HuH-7.5 (cell line): ENCODE data around the gene MRPL55.
"Not testable (repeated sequence)": the region's sequence is repeated elsewhere in the genome, so short reads cannot be mapped to it uniquely, and the experiment has no call there.

Source experiments
- DNase-seq: peaks from one replicate; pipeline ENCODE4 v3.0.0; 2011; ENCODE audit warnings: low spot score

The MRPL55 gene

DNA sequence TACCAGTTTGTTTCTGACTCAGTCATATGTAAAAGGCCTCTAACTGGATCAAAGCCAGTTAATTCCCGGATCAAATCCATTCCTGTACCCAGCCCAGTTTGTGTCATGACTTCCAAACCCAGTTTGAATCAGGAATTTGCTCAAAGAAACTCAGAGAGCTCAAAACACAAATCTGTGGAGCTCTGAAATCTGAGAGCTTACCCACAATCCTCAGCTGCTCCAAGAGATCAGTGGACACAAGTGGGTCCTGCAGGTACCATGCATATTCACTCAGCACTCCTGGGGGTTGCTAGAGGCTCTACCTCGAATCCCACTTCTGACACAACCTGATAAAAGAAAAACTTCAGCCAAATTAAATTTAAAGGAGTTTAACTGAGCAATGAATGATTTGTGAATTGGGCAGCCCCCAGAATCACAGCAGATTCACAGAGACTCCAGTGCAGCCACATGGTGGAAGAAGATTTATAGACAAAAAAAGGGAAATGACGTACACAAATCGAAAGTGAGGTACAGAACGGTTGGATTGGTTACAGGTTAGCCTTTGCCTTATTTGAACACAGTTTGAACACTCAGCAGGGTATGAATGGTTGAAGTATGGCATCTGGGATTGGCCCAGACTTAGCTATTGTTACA is 11.9 kb upstream of the MRPL55 start:
- DNase-seq = no peak

DNA sequence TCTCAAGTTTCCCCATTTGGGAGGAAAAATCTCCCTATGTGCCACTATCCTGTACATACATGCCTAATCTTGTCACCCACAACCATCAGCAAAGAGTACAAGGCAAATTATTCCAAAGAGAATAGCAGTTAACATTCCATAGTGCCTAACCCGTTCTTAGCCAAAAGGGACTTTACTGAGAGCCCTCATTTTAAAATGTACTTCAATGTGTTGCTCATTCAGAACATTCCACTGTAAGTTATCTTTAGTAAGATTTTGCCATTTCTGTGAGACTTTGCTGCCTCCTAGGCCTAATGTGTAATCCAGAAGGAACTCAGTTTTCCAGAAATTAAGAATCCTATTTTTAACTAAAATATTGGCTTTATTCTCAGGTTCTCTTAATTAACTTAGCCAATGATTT is 11.3 kb upstream of the MRPL55 start:
- DNase-seq = no peak

DNA sequence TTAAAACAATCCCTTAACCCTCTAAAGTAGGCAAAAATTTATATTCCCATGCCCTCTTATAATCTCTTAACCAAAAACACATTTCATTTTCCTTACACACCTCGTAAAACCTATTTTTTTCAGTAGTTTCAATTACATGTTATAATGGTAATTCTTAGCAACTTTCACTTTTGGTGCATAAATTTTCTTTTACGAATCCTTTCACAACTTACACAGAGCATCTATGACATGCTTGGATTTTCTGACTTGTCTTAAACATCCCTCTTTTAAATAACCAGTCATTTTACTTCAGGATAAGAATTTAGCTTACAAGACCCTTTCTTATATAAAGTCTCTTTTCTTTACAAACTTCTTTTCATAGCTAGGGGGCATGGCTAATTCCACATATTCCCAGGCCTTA is 8.9 kb upstream of the MRPL55 start:
- no peak for DNase-seq

DNA sequence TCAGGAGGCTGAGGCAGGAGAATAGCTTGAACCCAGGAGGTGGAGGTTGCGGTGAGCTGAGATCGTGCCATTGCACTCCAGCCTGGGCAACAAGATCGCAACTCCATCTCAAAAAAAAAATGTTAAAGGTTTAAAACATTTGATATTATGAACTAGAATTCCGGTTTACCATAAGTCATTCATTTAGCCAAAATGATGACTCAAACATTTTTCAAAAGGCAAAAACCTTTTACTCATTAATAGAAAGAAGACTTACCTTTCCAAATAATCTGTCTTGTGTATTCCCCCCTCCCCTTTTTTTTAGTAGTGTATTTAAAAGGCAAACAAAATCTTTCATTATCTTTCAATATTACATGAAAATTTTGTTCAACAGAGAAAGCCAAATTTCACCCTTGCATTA is 8.2 kb upstream of the MRPL55 start:
- DNase-seq = no peak

DNA sequence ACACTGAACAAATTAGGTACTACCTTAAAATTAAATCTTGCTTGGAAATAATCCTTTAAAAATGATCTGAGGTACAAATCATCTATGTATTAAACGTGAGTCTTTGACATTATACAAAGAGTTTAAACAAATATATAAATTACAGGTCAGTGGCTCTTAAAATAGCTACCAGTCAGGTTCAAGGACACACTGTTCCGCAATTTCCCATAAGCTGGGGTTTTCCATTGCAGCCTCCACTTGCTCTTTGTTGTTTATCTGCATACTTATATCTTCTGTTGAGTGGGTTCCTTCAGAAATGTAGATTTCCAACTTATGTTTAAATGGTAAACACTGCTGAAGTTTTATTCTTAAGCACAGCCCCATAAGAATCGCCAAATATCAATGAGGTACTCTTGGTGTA is 5.7 kb upstream of the MRPL55 start:
- no peak for DNase-seq

DNA sequence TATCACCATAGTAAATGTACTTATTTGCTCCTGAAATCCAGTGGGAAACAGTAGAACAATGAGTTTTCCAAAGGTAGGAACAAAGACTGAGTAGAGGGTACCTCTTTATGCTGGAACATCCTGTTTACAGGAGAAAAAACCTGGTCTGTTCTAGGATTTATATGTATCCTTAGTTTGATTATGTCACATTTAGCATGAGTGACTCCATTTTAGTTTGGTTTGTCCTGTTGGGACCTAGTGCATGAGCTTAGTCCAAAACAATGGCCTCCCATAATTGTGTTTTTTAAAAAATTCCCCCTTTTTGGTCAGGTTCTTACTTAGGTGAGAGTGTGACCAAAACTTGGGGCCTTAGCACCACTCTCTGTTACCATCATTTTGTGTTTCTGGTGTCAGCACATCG is 3.5 kb upstream of the MRPL55 start:
- DNase-seq = no peak

DNA sequence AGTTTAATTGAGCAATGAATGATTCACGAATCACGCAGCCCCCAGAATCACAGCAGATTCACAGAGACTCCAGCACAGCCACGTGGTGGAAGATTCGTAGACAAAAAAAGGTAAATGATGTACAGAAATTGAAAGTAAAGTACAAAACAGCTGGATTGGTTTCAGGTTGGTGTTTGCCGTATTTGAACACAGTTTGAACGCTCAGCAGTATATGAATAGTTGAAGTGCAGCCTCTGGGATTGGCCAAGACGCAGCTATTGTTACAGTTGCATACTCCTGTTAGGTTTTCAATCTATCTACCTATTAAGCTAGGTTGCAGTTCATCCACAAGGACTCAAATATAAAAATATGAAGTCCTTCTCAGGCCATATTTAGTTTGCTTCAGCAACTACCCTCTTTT is 3.1 kb upstream of the MRPL55 start:
- no peak for DNase-seq

GRCh38 chr1:228111315-228111714 is 2.2 kb upstream of the MRPL55 start:
- not testable (repeated sequence) for DNase-seq

GRCh38 chr1:228110556-228110955 is 1.5 kb upstream of the MRPL55 start:
- DNase-seq = no peak

- DNase-seq = peak; percentile 19
These were observed 926 bp upstream of the MRPL55 start for GRCh38 chr1:228109962-228110488.

GRCh38 chr1:228108742-228109072 is 392 bp downstream of the MRPL55 start:
- DNase-seq = no peak

GRCh38 chr1:228108055-228108690 is 926 bp downstream of the MRPL55 start:
- DNase-seq = no peak

DNA sequence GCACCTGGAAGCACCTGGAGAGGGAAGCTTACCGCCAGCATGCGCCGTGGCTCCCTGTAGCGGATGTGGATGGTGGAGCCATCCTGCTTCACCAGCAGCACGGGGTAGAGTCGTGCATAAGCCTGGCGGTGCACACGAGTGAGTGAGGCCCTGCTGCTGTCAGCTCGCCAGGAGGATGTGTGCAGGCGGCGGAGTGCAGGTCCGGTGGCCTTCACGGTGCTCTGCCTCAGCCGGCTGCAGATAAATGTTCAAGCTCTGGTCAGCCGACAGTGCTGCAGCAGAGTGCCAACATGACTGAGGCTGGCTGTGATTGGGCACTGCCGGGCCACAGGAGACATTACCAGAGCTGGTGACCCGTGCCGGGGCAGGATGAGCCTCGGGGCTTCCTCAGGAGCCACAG is 1.5 kb downstream of the MRPL55 start:
- DNase-seq = no peak

- no peak for DNase-seq
These were observed 2.4 kb downstream of the MRPL55 start for GRCh38 chr1:228106800-228107054.

DNA sequence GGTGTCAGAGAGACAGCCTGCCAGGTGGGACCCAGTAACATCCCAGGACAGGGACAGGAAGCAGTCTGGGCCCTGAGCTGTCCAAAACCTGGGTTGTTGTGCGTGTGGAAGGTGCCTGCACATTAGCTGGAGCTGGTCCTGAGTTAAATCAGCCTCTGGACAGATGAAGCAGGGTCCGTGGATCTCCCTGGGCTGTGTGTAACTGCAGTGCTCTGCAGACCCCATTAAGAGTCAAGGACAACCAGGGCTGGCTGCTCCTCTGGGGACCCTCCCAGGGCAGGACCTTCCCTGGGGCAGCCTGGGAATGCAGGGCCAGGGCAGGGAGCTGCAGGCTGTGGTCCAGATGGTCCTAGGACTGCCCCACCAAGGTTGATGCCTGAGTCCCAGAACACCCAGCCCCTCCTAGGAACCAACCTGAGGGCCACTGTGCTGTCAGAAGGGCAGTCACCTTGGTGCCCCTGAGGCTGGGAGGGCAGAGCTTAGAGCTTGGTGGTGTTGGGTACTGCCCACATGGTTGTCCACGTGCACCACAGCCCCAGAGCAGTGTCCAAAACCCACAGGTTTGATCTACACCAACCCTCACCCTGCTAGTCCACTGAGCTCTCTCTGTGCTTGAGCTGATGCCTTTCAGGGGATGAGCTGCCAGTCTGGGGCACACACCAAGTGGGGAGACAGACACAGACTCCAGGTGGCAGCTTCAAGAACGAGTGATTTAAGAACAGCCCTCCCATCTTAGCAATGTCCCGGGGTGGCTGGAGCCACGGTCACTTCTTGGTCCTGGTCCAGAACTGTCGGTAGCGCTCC is 2.9 kb downstream of the MRPL55 start:
- no peak for DNase-seq

DNA sequence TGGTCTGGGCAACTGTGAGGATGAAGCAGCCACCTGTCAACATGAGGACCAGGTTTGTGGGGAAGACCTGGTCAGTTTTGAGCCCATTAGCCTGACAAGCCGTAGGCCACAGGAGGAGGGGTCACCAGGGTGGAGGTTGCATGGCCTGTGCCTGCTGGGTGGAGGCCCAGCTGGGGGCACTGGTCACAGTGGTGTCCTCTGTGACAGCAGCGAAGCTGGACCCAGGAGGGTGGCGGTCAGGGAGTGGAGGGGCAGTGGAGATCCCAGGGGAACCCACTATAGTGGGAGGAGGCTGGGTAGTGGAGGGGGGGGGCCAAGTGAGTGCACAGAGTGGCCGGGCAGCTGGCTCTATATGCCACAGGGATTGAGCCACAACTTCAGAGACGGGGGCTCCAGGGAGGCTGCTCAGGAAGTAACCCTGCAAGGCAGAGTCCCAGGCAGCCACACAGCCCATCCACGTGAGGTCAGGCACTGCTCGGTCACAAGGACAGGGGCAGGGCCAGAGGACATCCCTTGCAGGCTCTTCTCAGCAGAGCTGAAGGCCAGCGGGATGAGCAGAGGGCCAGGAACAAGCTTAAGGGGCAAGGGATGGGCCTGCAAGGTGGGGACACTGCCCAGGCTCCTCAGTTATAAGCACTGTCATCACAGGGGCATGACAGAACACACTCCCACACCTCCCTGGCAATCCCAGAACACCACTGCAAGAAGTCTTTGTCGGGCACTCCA is 3.7 kb downstream of the MRPL55 start:
- DNase-seq = no peak

DNA sequence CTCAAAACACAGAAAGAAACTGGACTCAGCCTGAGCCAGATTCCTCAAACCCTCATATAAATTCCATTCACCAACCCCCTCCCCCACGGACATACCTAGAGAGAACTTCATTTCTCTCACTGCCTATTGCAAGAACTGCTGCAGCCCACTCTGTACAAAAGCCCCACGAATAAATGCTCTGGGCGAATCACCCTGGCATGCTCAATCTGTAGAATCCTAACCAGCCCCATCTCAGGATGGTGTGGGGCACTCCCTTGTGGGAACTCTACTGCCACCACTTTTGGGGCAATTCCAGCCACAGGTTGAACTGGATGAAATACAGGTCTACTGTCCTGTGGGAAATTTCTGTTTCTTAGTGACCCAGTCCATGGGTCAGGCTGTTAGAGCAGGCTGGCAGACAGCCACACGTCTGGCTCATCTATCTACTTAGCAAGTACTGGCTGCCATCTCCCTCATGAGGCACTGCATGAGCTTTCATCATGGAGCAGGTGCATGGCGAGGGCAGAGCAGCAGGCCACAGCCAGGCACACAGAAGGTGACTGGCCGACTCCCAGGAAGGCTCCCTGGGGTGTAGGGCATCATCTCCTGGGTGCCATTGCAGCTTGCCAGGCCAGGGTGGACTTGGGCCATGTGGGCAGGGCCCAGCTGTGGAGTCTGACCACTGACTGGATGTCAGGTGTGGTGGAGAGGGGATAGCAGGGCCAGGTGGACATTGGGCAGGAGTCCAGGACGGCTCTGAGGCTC is 4.4 kb downstream of the MRPL55 start:
- no peak for DNase-seq

- DNase-seq = peak; percentile 99
These were observed 6.1 kb downstream of the MRPL55 start, which contains the start of gene C1orf35 for GRCh38 chr1:228102791-228103620. Gene C1orf35 (minus strand): TSS chr1:228103325. CDS start chr1:228103227, 98 bp downstream.

- DNase-seq = peak; percentile 82
These were observed 6.9 kb downstream of the MRPL55 start for GRCh38 chr1:228101994-228102790.

GRCh38 chr1:228101614-228101993 is 7.5 kb downstream of the MRPL55 start:
- DNase-seq = peak; percentile 24
